ES-I3 (cell line): ENCODE data around the gene CYP2S1.
"Not testable (repeated sequence)": the region's sequence is repeated elsewhere in the genome, so short reads cannot be mapped to it uniquely, and the experiment has no call there.

Experiments
- H3K36me3 ChIP-seq: 2 replicates; pipeline ENCODE4 v1.6.1; 2013; ENCODE audit warnings: mild to moderate bottlenecking, low read length, control low read depth, moderate library complexity; ENCODE audit not compliant: insufficient read depth
- H3K4me1 ChIP-seq: 2 replicates; pipeline ENCODE4 v1.6.1; 2013; ENCODE audit warnings: mild to moderate bottlenecking, control low read depth, low read length; ENCODE audit not compliant: insufficient read depth
- H3K9ac ChIP-seq: 2 replicates; pipeline ENCODE4 v1.6.1; 2013; ENCODE audit warnings: low read depth, mild to moderate bottlenecking, low read length, moderate library complexity
- H3K9me3 ChIP-seq: 2 replicates; pipeline ENCODE4 v1.6.1; 2013; ENCODE audit warnings: mild to moderate bottlenecking, low read length, moderate library complexity; ENCODE audit not compliant: control insufficient read depth, insufficient read depth

The CYP2S1 gene

GRCh38 chr19:41192574-41193429, at the start of gene CYP2S1:
CYP2S1 (plus strand) TSS chr19:41193219; CDS start chr19:41193265, 46 bp downstream.
- H3K9ac ChIP-seq = peak within 1 kb of the TSS; percentile 72
- no peaks in the 10 kb centered on the region for H3K9me3 ChIP-seq
- H3K4me1 ChIP-seq = peaks cover 38% of the 10 kb centered on the region
- H3K36me3 ChIP-seq = peaks cover 15% of the 10 kb centered on the region

- Histone ChIP-seq H3K9me3 (no peaks in the 10 kb centered on the region), H3K4me1 (no peaks in the 10 kb centered on the region), H3K36me3 (no peaks in the 10 kb centered on the region; the same call in 1 of the 2 replicates), H3K9ac (no peak overlapping the region)
Observed at GRCh38 chr19:41144403-41144802, 48.6 kb upstream of the CYP2S1 start.

- Histone ChIP-seq H3K36me3 (no peaks in the 10 kb centered on the region), H3K9me3 (no peaks in the 10 kb centered on the region), H3K9ac (no peak overlapping the region), H3K4me1 (no peaks in the 10 kb centered on the region)
Observed at GRCh38 chr19:41149831-41150230, 43.2 kb upstream of the CYP2S1 start.

GRCh38 chr19:41150986-41151385, 42.0 kb upstream of the CYP2S1 start:
- not testable (repeated sequence) for H3K36me3 ChIP-seq, H3K9me3 ChIP-seq, H3K9ac ChIP-seq, H3K4me1 ChIP-seq

GRCh38 chr19:41154060-41154459, 39.0 kb upstream of the CYP2S1 start:
- Histone ChIP-seq H3K9ac (no peak overlapping the region), H3K9me3 (no peaks in the 10 kb centered on the region), H3K4me1 (peaks cover 3% of the 10 kb centered on the region), H3K36me3 (no peaks in the 10 kb centered on the region)

GRCh38 chr19:41156207-41156606, 36.8 kb upstream of the CYP2S1 start:
- no peaks in the 10 kb centered on the region for H3K9me3 ChIP-seq
- no peak overlapping the region for H3K9ac ChIP-seq
- H3K4me1 ChIP-seq = peaks cover 5% of the 10 kb centered on the region
- no peaks in the 10 kb centered on the region for H3K36me3 ChIP-seq

- Histone ChIP-seq H3K9me3 (no peaks in the 10 kb centered on the region), H3K4me1 (peaks cover 5% of the 10 kb centered on the region), H3K36me3 (no peaks in the 10 kb centered on the region), H3K9ac (no peak overlapping the region)
Observed at GRCh38 chr19:41159881-41160280, 33.1 kb upstream of the CYP2S1 start.

GRCh38 chr19:41161903-41162302, 31.1 kb upstream of the CYP2S1 start:
- Histone ChIP-seq H3K9ac (no peak overlapping the region), H3K9me3 (no peaks in the 10 kb centered on the region), H3K36me3 (no peaks in the 10 kb centered on the region; the same call in 1 of the 2 replicates), H3K4me1 (peaks cover 7% of the 10 kb centered on the region)

GRCh38 chr19:41166944-41167804, 25.8 kb upstream of the CYP2S1 start:
- Histone ChIP-seq H3K9ac (no peak overlapping the region), H3K36me3 (no peaks in the 10 kb centered on the region; the same call in 1 of the 2 replicates), H3K4me1 (peaks cover 9% of the 10 kb centered on the region), H3K9me3 (no peaks in the 10 kb centered on the region)

- peaks cover 16% of the 10 kb centered on the region for H3K4me1 ChIP-seq
- no peak overlapping the region for H3K9ac ChIP-seq
- H3K9me3 ChIP-seq = no peaks in the 10 kb centered on the region
- no peaks in the 10 kb centered on the region for H3K36me3 ChIP-seq
Observed at GRCh38 chr19:41172297-41173164, 20.5 kb upstream of the CYP2S1 start.

GRCh38 chr19:41174297-41174928, 18.6 kb upstream of the CYP2S1 start:
- H3K9ac ChIP-seq = no peak overlapping the region
- peaks cover 14% of the 10 kb centered on the region for H3K4me1 ChIP-seq
- no peaks in the 10 kb centered on the region for H3K36me3 ChIP-seq
- 0 out of 2 replicates have a peak, but pooled peaks cover 2% of the 10 kb centered on the region for H3K9me3 ChIP-seq

- H3K4me1 ChIP-seq = peaks cover 14% of the 10 kb centered on the region
- peak overlapping the region; percentile 52 for H3K9ac ChIP-seq
Observed at GRCh38 chr19:41175801-41176777, 16.9 kb upstream of the CYP2S1 start.

GRCh38 chr19:41180173-41180572, 12.8 kb upstream of the CYP2S1 start:
- not testable (repeated sequence) for H3K9ac ChIP-seq, H3K36me3 ChIP-seq
- H3K4me1 ChIP-seq = peaks cover 11% of the 10 kb centered on the region; the same call in 1 of the 2 replicates

More at GRCh38 chr19:41175801-41176777, 16.9 kb upstream of the CYP2S1 start:
- no peaks in the 10 kb centered on the region for H3K36me3 ChIP-seq
- H3K9me3 ChIP-seq = 0 out of 2 replicates have a peak, but pooled peaks cover 2% of the 10 kb centered on the region

More at GRCh38 chr19:41180173-41180572, 12.8 kb upstream of the CYP2S1 start:
- H3K9me3 ChIP-seq = not testable (repeated sequence)
